ENCODE measurements around the gene PDC.
A peak's percentile ranks its signal among the peaks of the same experiment; 100 is the strongest.

PDC gene

DNA sequence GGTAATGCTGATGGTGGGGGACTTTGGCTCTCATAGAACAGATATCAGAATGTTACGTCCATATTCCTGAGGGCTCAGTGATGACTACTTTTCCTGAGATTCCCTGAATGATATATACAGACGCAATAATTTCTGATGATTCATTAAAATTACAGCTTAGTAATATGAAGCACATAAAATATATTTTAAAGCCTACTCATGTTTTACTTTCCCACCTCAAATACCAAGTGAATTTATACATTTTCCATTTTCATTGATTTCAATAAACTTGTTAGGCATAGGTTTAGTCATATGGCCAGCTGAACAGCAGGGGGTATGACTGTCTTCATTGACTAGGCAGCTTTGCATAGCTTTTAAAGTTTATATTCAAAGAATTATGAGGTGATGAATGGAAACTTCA, 26.2 kb upstream of the PDC start:
- Histone ChIP-seq H3K9ac (ENCODE audit: low read length) (no peak overlapping the region), H2AFZ (ENCODE audit: low read depth, low read length) (no peak overlapping the region), H3K4me2 (ENCODE audit: low read length) (peak overlapping the region; percentile 34), H3K4me3 (ENCODE audit: low read length) (no peak overlapping the region), H3K36me3 (replicated peaks; ENCODE audit: low read depth, low read length) (no peaks in the 10 kb centered on the region), H3K27ac (ENCODE audit: low read length) (no peak overlapping the region), H3K4me1 (ENCODE audit: low read length) (peaks cover 40% of the 10 kb centered on the region), H3K27me3 (ENCODE audit: low read depth, low read length) (no peaks in the 10 kb centered on the region), H3K9me3 (ENCODE audit: insufficient read depth, low read length) (no peaks in the 10 kb centered on the region), H4K20me1 (ENCODE audit: insufficient read depth, low read length) (no peaks in the 10 kb centered on the region), H3K79me2 (ENCODE audit: low read length) (no peaks in the 10 kb centered on the region)
- peak; percentile 27; the same call in 1 of the 2 replicates for TF ChIP-seq CTCF (IDR thresholded peaks at IDR 0.05; ENCODE audit: low read depth, low read length)
- TF ChIP-seq EZH2phosphoT487 (IDR thresholded peaks at IDR 0.05; ENCODE audit: low read depth): no peak

DNA sequence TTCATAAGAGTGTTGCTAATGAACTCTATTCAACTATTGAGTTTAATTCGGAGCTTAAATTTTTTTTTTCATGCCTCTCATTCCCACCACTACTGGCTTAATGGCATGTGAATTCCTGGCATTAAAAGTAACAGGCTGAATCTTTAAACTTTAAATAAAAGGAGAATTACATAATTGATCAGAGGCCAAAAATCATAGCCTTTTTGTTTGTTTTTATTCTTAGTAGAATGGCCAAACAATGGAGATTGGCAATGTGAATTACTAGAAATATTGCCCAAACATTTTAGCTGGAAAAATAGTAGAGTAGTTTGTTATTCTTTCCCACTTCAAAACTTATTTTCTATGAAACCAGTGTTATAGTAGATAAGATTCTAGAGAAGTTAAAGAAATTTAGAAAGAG, 25.1 kb upstream of the PDC start:
- no peaks in the 10 kb centered on the region for H3K9me3 ChIP-seq (ENCODE audit: insufficient read depth, low read length)
- H4K20me1 ChIP-seq (ENCODE audit: insufficient read depth, low read length): no peaks in the 10 kb centered on the region
- no peaks in the 10 kb centered on the region for H3K79me2 ChIP-seq (ENCODE audit: low read length)
- peaks cover 40% of the 10 kb centered on the region for H3K4me1 ChIP-seq (ENCODE audit: low read length)
- H2AFZ ChIP-seq (ENCODE audit: low read depth, low read length): no peak overlapping the region
- H3K9ac ChIP-seq (ENCODE audit: low read length): no peak overlapping the region
- H3K4me2 ChIP-seq (ENCODE audit: low read length): no peak overlapping the region
- H3K4me3 ChIP-seq (ENCODE audit: low read length): no peak overlapping the region
- no peaks in the 10 kb centered on the region for H3K36me3 ChIP-seq (replicated peaks; ENCODE audit: low read depth, low read length)
- TF ChIP-seq CTCF (IDR thresholded peaks at IDR 0.05; ENCODE audit: low read depth, low read length) (no peak), EZH2phosphoT487 (IDR thresholded peaks at IDR 0.05; ENCODE audit: low read depth) (no peak)
- H3K27ac ChIP-seq (ENCODE audit: low read length): no peak overlapping the region
- no peaks in the 10 kb centered on the region for H3K27me3 ChIP-seq (ENCODE audit: low read depth, low read length)

DNA sequence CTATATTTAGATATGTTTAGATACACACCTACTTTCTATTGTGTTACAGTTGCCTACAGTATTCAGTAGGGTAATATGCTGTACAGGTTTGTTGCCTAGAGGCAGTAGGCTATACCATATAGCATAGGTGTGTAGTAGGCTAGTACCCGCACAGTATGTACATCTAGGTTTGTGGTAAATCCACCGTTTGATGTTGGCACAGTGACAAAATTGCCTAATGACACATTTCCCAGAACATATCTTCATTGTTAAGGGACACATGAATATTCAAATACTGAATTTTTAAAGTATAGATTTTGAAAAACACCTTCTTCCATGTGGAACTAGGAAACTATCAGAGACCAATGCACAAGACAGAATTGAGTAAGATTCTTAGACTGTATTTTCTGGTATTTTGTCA, 22.6 kb upstream of the PDC start:
- no peak overlapping the region for H3K4me2 ChIP-seq (ENCODE audit: low read length)
- H4K20me1 ChIP-seq (ENCODE audit: insufficient read depth, low read length): no peaks in the 10 kb centered on the region
- no peak overlapping the region for H3K27ac ChIP-seq (ENCODE audit: low read length)
- no peak overlapping the region for H3K9ac ChIP-seq (ENCODE audit: low read length)
- no peaks in the 10 kb centered on the region for H3K36me3 ChIP-seq (replicated peaks; ENCODE audit: low read depth, low read length)
- H3K79me2 ChIP-seq (ENCODE audit: low read length): no peaks in the 10 kb centered on the region
- no peaks in the 10 kb centered on the region for H3K27me3 ChIP-seq (ENCODE audit: low read depth, low read length)
- peaks cover 37% of the 10 kb centered on the region for H3K4me1 ChIP-seq (ENCODE audit: low read length)
- H3K4me3 ChIP-seq (ENCODE audit: low read length): no peak overlapping the region
- no peaks in the 10 kb centered on the region for H3K9me3 ChIP-seq (ENCODE audit: insufficient read depth, low read length)
- TF ChIP-seq CTCF (IDR thresholded peaks at IDR 0.05; ENCODE audit: low read depth, low read length): no peak
- TF ChIP-seq EZH2phosphoT487 (IDR thresholded peaks at IDR 0.05; ENCODE audit: low read depth): no peak
- no peak overlapping the region for H2AFZ ChIP-seq (ENCODE audit: low read depth, low read length)

DNA sequence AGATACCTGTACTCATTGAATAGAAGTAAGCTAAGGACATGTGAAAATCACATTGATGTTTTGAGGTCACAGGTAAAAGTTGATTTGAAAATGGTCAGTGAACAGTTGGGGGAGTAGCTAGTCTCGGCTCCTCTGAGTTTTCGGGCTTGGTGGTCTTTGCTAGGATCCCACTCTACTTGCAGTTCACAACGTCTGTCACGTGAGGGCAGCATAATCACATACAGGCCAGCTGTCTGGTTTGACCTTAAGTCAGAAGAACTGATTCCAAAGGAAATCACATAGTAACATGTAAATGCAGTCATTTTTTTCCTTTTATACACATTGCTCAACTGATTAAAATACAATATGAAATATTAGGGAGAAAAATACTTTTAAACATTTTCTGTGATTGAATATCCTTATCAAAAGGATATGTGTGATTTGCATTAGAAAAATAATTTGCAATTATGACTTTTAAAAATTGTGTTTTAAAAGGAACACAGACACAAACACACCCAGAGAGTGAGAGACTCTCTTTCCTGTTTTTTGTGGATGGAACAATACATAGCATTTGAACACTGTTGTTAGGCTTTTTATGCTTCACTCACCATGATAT, 21.8 kb upstream of the PDC start:
- H3K79me2 ChIP-seq (ENCODE audit: low read length): no peaks in the 10 kb centered on the region
- H3K4me2 ChIP-seq (ENCODE audit: low read length): peak overlapping the region; percentile 39
- 0 out of 2 replicates have a peak overlapping the region, but pooled peaks have one; percentile 12 for H2AFZ ChIP-seq (ENCODE audit: low read depth, low read length)
- no peaks in the 10 kb centered on the region for H3K9me3 ChIP-seq (ENCODE audit: insufficient read depth, low read length)
- no peak overlapping the region for H3K9ac ChIP-seq (ENCODE audit: low read length)
- no peaks in the 10 kb centered on the region for H4K20me1 ChIP-seq (ENCODE audit: insufficient read depth, low read length)
- H3K4me3 ChIP-seq (ENCODE audit: low read length): no peak overlapping the region
- no peaks in the 10 kb centered on the region for H3K27me3 ChIP-seq (ENCODE audit: low read depth, low read length)
- H3K36me3 ChIP-seq (replicated peaks; ENCODE audit: low read depth, low read length): no peaks in the 10 kb centered on the region
- peak; percentile 100 for TF ChIP-seq CTCF (IDR thresholded peaks at IDR 0.05; ENCODE audit: low read depth, low read length)
- TF ChIP-seq EZH2phosphoT487 (IDR thresholded peaks at IDR 0.05; ENCODE audit: low read depth): no peak
- no peak overlapping the region for H3K27ac ChIP-seq (ENCODE audit: low read length)
- H3K4me1 ChIP-seq (ENCODE audit: low read length): peaks cover 29% of the 10 kb centered on the region

Data from OCI-LY3 (cell line).